PFSK-1 (cell line): ENCODE results near the gene STRN3.

Experiments
- POLR2AphosphoS5 ChIP-seq: IDR thresholded peaks from 2 replicates; pipeline ENCODE4 v1.6.1; 2012; ENCODE audit warnings: low read depth, mild to moderate bottlenecking, control low read depth, low read length, moderate library complexity
- SIN3A ChIP-seq: IDR thresholded peaks from 2 replicates; pipeline ENCODE4 v1.6.1; 2012; ENCODE audit warnings: mild to moderate bottlenecking, low read length, moderate library complexity, borderline replicate concordance; ENCODE audit not compliant: insufficient read depth
- TAF1 ChIP-seq: IDR thresholded peaks from 2 replicates; pipeline ENCODE4 v1.6.1; 2012; ENCODE audit warnings: low read length, control low read depth, borderline replicate concordance; ENCODE audit not compliant: insufficient read depth

DNA sequence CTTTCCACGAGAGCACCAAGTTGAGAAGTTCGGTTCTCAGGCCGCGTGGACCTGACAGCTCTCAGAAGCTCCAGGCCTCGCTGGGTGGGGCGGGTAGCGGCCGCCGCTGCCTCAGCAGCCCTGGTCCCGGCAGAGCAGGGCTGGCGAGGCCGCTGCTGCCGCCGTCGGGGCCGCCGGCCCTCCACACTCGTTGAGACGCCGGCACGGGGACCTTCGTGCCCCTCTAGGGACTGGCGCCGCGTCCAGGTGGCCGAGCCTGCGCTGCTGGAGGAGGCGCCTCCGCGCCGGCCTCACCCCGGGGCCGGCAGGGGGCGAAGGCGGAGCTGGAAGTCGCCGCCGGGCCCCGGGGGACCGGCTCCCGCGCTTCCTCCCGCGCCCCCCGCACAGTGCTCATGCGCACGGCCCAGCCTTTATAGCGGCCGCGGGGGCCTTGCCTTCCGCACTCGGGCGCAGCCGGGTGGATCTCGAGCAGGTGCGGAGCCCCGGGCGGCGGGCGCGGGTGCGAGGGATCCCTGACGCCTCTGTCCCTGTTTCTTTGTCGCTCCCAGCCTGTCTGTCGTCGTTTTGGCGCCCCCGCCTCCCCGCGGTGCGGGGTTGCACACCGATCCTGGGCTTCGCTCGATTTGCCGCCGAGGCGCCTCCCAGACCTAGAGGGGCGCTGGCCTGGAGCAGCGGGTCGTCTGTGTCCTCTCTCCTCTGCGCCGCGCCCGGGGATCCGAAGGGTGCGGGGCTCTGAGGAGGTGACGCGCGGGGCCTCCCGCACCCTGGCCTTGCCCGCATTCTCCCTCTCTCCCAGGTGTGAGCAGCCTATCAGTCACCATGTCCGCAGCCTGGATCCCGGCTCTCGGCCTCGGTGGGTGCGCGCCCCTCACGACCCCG, 151.8 kb downstream of the STRN3 start, which contains the start of gene COCH:
- no peak for TF ChIP-seq POLR2AphosphoS5
- no peak for TF ChIP-seq SIN3A
- TF ChIP-seq TAF1, result no peak
